ENCODE data around the gene SH3BP2.

- TF ChIP-seq CTCF (IDR thresholded peaks at IDR 0.05 in 8 of 11, conservative IDR thresholded peaks at IDR 0.05 in 3 of 11) (no peak), POLR2AphosphoS5 (IDR thresholded peaks at IDR 0.05) (peak in 1 of 3 donors; percentile 44), POLR2A (IDR thresholded peaks at IDR 0.05) (no peak)
Observed at GRCh38 chr4:2828758-2829181, 35.9 kb downstream of the SH3BP2 start.
